HG02970 (cell line): ENCODE data around the gene NPHP1.
"Not testable (repeated sequence)": the region's sequence is repeated elsewhere in the genome, so short reads cannot be mapped to it uniquely, and the experiment has no call there.

Source experiments
- ATAC-seq: cut with Tn5 transposase; IDR thresholded peaks from one replicate; pipeline ENCODE4 v1.9.1; 2021; ENCODE audit warnings: mild to moderate bottlenecking, moderate library complexity, moderate number of reproducible peaks; ENCODE audit not compliant: unreplicated experiment, low FRiP score

Gene NPHP1

DNA sequence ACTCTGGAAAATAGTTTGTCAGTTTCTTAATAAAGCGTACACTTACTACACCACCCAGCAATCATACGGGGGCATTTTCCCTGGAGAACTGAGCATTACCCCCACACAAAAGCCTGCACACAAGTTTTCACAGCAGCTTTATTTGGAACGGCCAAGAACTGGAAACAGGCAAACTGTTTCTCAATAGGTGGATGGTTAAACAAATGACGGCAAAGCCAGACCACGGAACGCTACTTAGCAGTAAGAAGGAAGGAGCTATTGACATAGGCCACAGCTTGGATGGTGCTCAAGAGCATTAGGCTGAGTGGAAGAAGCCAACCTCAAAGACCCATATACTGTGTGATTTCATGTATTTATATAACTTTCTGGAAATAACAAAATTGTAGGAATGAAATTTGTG lies 98.2 kb downstream of the NPHP1 start:
- no peak for ATAC-seq

GRCh38 chr2:110105608-110106467 lies 99.0 kb downstream of the NPHP1 start:
- ATAC-seq = no peak

GRCh38 chr2:110105183-110105582 lies 99.6 kb downstream of the NPHP1 start:
- ATAC-seq = no peak

DNA sequence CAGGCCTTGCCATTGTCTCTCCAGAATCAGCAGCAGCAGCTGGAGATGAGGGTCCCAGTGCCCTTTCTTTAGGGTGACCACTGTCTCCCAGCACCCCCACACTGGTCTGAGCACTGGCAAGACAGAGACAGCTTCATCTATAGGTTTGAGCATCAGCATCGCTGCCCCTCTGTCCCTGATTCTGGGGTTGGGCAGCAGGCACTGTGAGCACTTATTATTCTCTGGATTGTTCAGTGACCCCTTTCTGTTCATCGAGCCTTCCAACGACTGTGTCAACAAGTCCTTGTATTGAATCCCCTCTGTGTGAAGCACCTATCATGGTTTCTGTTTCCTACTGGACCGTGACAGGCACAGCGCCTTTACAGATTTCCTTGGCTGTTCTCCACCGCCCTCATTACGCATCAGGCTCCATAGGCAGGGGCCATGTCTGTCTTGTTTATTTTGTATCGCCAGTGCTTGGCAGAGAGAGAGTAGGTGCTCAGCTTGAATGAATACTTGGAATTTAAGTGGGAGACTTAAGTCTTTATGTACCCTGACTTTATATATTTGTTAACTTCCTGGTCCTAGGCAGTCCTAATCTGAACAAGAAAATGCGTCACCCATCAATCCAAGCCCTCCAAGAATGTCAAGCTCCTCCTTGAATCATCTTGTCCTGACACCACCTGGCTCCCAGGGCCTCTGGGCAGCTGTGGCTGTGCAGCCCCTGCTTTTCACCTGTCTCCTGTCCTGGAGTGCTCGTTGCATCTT lies 100.6 kb downstream of the NPHP1 start:
- ATAC-seq = no peak

GRCh38 chr2:110103061-110103961 lies 101.5 kb downstream of the NPHP1 start:
- ATAC-seq = no peak

- ATAC-seq = no peak
These were observed 102.7 kb downstream of the NPHP1 start for GRCh38 chr2:110101901-110102803.

DNA sequence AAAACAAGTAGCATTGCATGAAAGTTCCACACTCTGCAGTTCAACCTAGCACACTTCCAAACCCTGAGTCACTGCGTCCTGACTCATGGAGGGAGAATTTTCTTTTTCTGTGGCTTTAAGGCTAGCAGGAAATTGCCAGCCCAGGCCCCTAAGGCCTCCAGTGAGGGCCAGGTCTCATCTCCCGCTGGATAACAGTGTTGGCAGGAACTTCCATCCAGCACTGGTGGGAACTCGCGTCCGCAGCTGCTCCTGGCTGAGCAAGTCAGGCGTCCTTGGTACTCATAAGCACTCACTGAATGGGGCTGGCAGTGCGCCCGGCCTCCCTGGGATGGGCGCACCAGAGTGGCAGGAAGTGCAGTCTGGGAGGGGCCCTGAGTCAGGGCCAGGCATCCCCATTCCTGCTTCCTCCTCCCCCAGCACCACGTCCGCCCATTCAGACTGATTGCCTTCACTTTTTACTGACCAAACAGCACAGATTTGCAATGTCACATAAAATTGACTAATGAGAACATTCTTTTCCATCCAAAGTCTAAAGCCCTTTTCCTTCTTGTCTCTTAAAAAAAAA lies 103.5 kb downstream of the NPHP1 start:
- no peak for ATAC-seq

- not testable (repeated sequence) for ATAC-seq
These were observed 103.9 kb downstream of the NPHP1 start for GRCh38 chr2:110100880-110101279.

DNA sequence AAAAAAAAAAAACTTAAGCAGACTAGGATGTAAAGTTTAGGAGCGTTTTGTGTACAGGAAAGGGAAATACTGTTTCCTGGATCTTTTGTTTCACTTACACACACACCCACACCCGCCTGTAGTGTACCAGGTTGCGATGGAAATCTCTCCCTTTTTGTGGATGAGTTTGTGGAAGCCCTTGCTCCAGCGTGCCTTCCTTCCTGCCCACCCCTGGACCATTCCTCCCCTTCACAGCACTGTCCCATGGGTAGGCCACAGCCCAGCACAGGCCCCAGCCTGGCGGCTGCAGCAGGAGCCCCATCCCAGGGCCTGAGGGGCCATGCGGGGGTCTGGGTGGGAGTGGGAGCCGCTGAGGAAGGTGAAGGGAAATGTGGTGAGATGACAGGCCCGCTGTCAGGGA lies 104.3 kb downstream of the NPHP1 start:
- ATAC-seq = no peak

GRCh38 chr2:110099471-110100225 lies 105.2 kb downstream of the NPHP1 start:
- no peak for ATAC-seq

GRCh38 chr2:110099038-110099425 lies 105.8 kb downstream of the NPHP1 start:
- ATAC-seq = no peak

GRCh38 chr2:110097506-110098220 lies 107.2 kb downstream of the NPHP1 start:
- no peak for ATAC-seq

GRCh38 chr2:110095994-110096633 lies 108.7 kb downstream of the NPHP1 start:
- ATAC-seq = no peak

- ATAC-seq = not testable (repeated sequence)
These were observed 109.8 kb downstream of the NPHP1 start for GRCh38 chr2:110094884-110095534.

GRCh38 chr2:110093924-110094323 lies 110.9 kb downstream of the NPHP1 start:
- ATAC-seq = not testable (repeated sequence)

- ATAC-seq = not testable (repeated sequence)
These were observed 114.6 kb downstream of the NPHP1 start for GRCh38 chr2:110090164-110090563.

DNA sequence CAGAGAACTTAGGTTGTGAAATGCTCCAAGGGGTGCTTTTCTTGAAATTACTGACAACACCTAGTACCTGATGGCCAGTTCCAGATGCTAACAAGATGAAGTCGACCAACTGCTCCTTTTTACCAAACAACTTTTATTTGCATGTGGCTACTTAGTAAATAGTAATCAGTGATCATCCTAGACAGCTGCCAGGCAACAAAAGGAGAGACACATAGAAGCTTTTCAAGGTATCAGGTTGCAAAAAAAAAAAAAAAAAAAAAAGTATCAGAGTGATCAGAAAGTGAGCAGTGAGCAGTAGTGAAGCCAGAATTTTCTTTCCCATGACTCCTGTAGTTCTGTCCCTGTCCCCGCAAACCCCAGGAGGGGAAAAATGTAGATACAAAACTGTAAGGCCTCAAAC lies 121.1 kb downstream of the NPHP1 start:
- not testable (repeated sequence) for ATAC-seq
